ENCODE results near the gene POU2AF2. TPM values are rescaled to one million over a fixed set of nuclear protein-coding genes. Genes with fewer than 3 reads are reported as not detected.

Gene POU2AF2
- total and polyA plus RNA-seq, 4 donors, result 0.26 to 0.29 TPM; not detected in 2

GRCh38 chr11:111229604-111230003, 15.9 kb upstream of the POU2AF2 start:
- Histone ChIP-seq H3K4me1 (ENCODE audit: control insufficient read depth in 5 of 5, insufficient read depth in 5 of 5, low read length in 5 of 5) (peaks cover 0 to 27% (median 9%) of the 10 kb centered on the region in 5 donors), H3K27ac (ENCODE audit: low read depth in 1 of 2, low read length in 1 of 2) (no peak overlapping the region), H3K9me3 (ENCODE audit: control insufficient read depth in 4 of 4, insufficient read depth in 3 of 4, low read length in 3 of 4) (no peaks in the 10 kb centered on the region), H3K9ac (ENCODE audit: insufficient read depth in 1 of 2, low read length in 2 of 2) (no peak overlapping the region), H3K27me3 (ENCODE audit: control insufficient read depth in 3 of 3, insufficient read depth in 3 of 3, low read length in 2 of 3) (no peaks in the 10 kb centered on the region), H3K4me3 (no peak overlapping the region), H3K36me3 (ENCODE audit: control insufficient read depth in 4 of 4, insufficient read depth in 4 of 4, low read length in 4 of 4) (no peaks in the 10 kb centered on the region)
- ATAC-seq (ENCODE audit: insufficient read depth, low FRiP score) (no peak), DNase-seq (no peak)
- WGBS, 2 donors, result 31 to 55% methylated on average over 6 of the region's 6 CpGs
- TF ChIP-seq CTCF (IDR thresholded peaks at IDR 0.05; ENCODE audit: control extremely low read depth, extremely low read depth), result no peak

- DNase-seq (no peak), ATAC-seq (ENCODE audit: insufficient read depth, low FRiP score) (no peak)
- Histone ChIP-seq H3K27ac (ENCODE audit: low read depth in 1 of 2, low read length in 1 of 2) (no peak overlapping the region), H3K9ac (ENCODE audit: insufficient read depth in 1 of 2, low read length in 2 of 2) (peak overlapping the region in 1 of 2 donors; percentile 95), H3K4me1 (ENCODE audit: control insufficient read depth in 5 of 5, insufficient read depth in 5 of 5, low read length in 5 of 5) (peaks cover 0 to 27% (median 9%) of the 10 kb centered on the region in 5 donors), H3K27me3 (ENCODE audit: control insufficient read depth in 3 of 3, insufficient read depth in 3 of 3, low read length in 2 of 3) (no peaks in the 10 kb centered on the region), H3K36me3 (ENCODE audit: control insufficient read depth in 4 of 4, insufficient read depth in 4 of 4, low read length in 4 of 4) (no peaks in the 10 kb centered on the region), H3K9me3 (ENCODE audit: control insufficient read depth in 4 of 4, insufficient read depth in 3 of 4, low read length in 3 of 4) (no peaks in the 10 kb centered on the region), H3K4me3 (no peak overlapping the region)
- no peak for TF ChIP-seq CTCF (IDR thresholded peaks at IDR 0.05; ENCODE audit: control extremely low read depth, extremely low read depth)
- 51 to 52% methylated on average over 6 of the region's 6 CpGs for WGBS, 2 donors
Measured at GRCh38 chr11:111230122-111230465, 15.4 kb upstream of the POU2AF2 start.

- 61 to 76% methylated on average over 3 of the region's 3 CpGs for WGBS, 2 donors
- no peaks in the 10 kb centered on the region for H3K9me3 ChIP-seq (ENCODE audit: control insufficient read depth in 4 of 4, insufficient read depth in 3 of 4, low read length in 3 of 4)
- peaks cover 0 to 30% (median 7%) of the 10 kb centered on the region in 5 donors for H3K4me1 ChIP-seq (ENCODE audit: control insufficient read depth in 5 of 5, insufficient read depth in 5 of 5, low read length in 5 of 5)
- ATAC-seq (ENCODE audit: insufficient read depth, low FRiP score), result no peak
- H3K36me3 ChIP-seq (ENCODE audit: control insufficient read depth in 4 of 4, insufficient read depth in 4 of 4, low read length in 4 of 4), result no peaks in the 10 kb centered on the region
- no peak overlapping the region for H3K9ac ChIP-seq (ENCODE audit: insufficient read depth in 1 of 2, low read length in 2 of 2)
- H3K4me3 ChIP-seq, result no peak overlapping the region
- peak in 2 of 3 donors; percentile 38 to 58 for DNase-seq
- TF ChIP-seq CTCF (IDR thresholded peaks at IDR 0.05; ENCODE audit: control extremely low read depth, extremely low read depth), result no peak
- H3K27ac ChIP-seq (ENCODE audit: low read depth in 1 of 2, low read length in 1 of 2), result no peak overlapping the region
- H3K27me3 ChIP-seq (ENCODE audit: control insufficient read depth in 3 of 3, insufficient read depth in 3 of 3, low read length in 2 of 3), result no peaks in the 10 kb centered on the region
Measured at GRCh38 chr11:111231836-111232235, 13.7 kb upstream of the POU2AF2 start.

DNA sequence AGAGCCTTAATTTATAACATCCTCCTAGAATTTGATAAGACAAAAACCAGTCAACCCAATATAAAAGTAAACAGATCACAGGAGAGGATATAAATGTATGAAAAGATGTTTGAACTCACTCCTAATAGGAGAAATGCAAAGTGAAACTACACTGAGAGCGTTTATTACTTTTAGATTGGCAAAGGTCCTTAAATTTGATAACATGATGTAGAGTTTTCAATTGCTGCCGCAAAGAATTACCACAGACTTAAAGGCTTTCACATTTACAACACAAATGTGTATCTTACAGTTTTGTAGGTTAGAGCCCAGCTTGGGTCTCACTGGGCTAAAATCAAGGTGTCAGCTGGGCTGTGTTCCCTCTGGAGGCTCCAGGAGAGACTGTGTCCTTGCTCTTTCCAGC, 9.1 kb upstream of the POU2AF2 start:
- ATAC-seq (ENCODE audit: insufficient read depth, low FRiP score) (no peak), DNase-seq (peak in 2 of 3 donors; percentile 52 to 61)
- Histone ChIP-seq H3K9me3 (ENCODE audit: control insufficient read depth in 4 of 4, insufficient read depth in 3 of 4, low read length in 3 of 4) (peaks cover 0 to 2% (median 0%) of the 10 kb centered on the region in 4 donors), H3K36me3 (ENCODE audit: control insufficient read depth in 4 of 4, insufficient read depth in 4 of 4, low read length in 4 of 4) (no peaks in the 10 kb centered on the region), H3K27ac (ENCODE audit: low read depth in 1 of 2, low read length in 1 of 2) (no peak overlapping the region), H3K9ac (ENCODE audit: insufficient read depth in 1 of 2, low read length in 2 of 2) (no peak overlapping the region), H3K4me1 (ENCODE audit: control insufficient read depth in 5 of 5, insufficient read depth in 5 of 5, low read length in 5 of 5) (peaks cover 0 to 25% (median 4%) of the 10 kb centered on the region in 5 donors), H3K4me3 (no peak overlapping the region), H3K27me3 (ENCODE audit: control insufficient read depth in 3 of 3, insufficient read depth in 3 of 3, low read length in 2 of 3) (no peaks in the 10 kb centered on the region)
- 46 to 74% methylated on average over 2 of the region's 2 CpGs for WGBS, 2 donors
- TF ChIP-seq CTCF (IDR thresholded peaks at IDR 0.05; ENCODE audit: control extremely low read depth, extremely low read depth), result no peak

All from lung (tissue), 12 donors.